PC-3 (cell line): ENCODE measurements around the gene AGPAT3. TPM values are rescaled to one million over a fixed set of nuclear protein-coding genes. Genes with fewer than 3 reads are reported as not detected.

Experiments used
- ATAC-seq: fragments of 200-7000 bp; cut with Tn5 transposase; 2 replicates; pipeline ENCODE4 v1.9.1; 2020; ENCODE audit warnings: mild to moderate bottlenecking, moderate library complexity
- BruUV-seq: library from RNA; stranded (reverse); fragments of 400-500 nt; replicated peaks from 2 replicates; lab custom pipeline; 2021; lab: Mats Ljungman, UMichigan
- CTCF ChIA-PET: fragments of 300-600 bp; sonication (Branson Sonifier 250); formaldehyde crosslinking; loops from one replicate; lab custom pipeline; 2022; ENCODE audit warnings: antibody characterized with exemption; lab: Charles Lee
- POLR2A ChIA-PET: fragments of 300-600 bp; sonication (Branson Sonifier 250); formaldehyde crosslinking; loops from one replicate; lab custom pipeline; 2022; ENCODE audit warnings: antibody characterized with exemption; ENCODE audit not compliant: unreplicated experiment; lab: Charles Lee
- DNase-seq: peaks from one replicate; pipeline ENCODE4 v3.0.0-alpha.2; 2015
- H2AFZ ChIP-seq: fragments of 300-600 bp; sonication (generic); 2 replicates; pipeline ENCODE4 v1.6.0; 2016; ENCODE audit warnings: antibody characterized with exemption, low read length
- H3F3A ChIP-seq: fragments of 300-600 bp; sonication (generic); one replicate; pipeline ENCODE4 v1.6.0; 2017; ENCODE audit warnings: antibody characterized with exemption, low read length, control low read depth, mild to moderate bottlenecking; ENCODE audit not compliant: unreplicated experiment
- H3K27ac ChIP-seq: fragments of 300-600 bp; sonication (generic); 2 replicates; pipeline ENCODE4 v1.5.1; 2016; ENCODE audit warnings: mild to moderate bottlenecking, low read length
- H3K27me3 ChIP-seq: fragments of 300-600 bp; sonication (generic); 2 replicates; pipeline ENCODE4 v1.6.1; 2016; ENCODE audit warnings: low read length, mixed read lengths
- H3K36me3 ChIP-seq: fragments of 300-600 bp; sonication (generic); 2 replicates; pipeline ENCODE4 v1.6.1; 2016; ENCODE audit warnings: low read depth, mixed run types, low read length, mixed read lengths
- H3K4me1 ChIP-seq: fragments of 300-600 bp; sonication (generic); 2 replicates; pipeline ENCODE4 v1.5.1; 2016; ENCODE audit warnings: low read length; ENCODE audit not compliant: insufficient read depth
- H3K4me2 ChIP-seq: fragments of 300-600 bp; sonication (generic); 2 replicates; pipeline ENCODE4 v1.6.0; 2016; ENCODE audit warnings: low read length
- H3K4me3 ChIP-seq: fragments of 300-600 bp; sonication (generic); 2 replicates; pipeline ENCODE4 v1.5.1; 2016; ENCODE audit warnings: mild to moderate bottlenecking, low read length, mixed read lengths
- H3K79me2 ChIP-seq: fragments of 300-600 bp; sonication (generic); 2 replicates; pipeline ENCODE4 v1.6.1; 2017; ENCODE audit warnings: low read length, mixed read lengths
- H3K9ac ChIP-seq: fragments of 300-600 bp; sonication (generic); 2 replicates; pipeline ENCODE4 v1.6.0; 2016; ENCODE audit warnings: mild to moderate bottlenecking, low read length
- H3K9me2 ChIP-seq: fragments of 300-600 bp; sonication (generic); replicated peaks from 2 replicates; pipeline ENCODE4 v1.6.1; 2016; ENCODE audit warnings: mixed run types, low read length, mixed read lengths
- H3K9me3 ChIP-seq: fragments of 300-600 bp; sonication (generic); 2 replicates; pipeline ENCODE4 v1.6.1; 2016; ENCODE audit warnings: low read length, mixed read lengths
- H4K20me1 ChIP-seq: fragments of 300-600 bp; sonication (generic); 2 replicates; pipeline ENCODE4 v1.6.1; 2016; ENCODE audit warnings: low read length, mixed read lengths
- EZH2 ChIP-seq: fragments of 300-600 bp; sonication (generic); IDR thresholded peaks from one replicate; pipeline ENCODE4 v1.6.1; 2017; ENCODE audit warnings: antibody characterized with exemption, mild to moderate bottlenecking, low read length; ENCODE audit not compliant: unreplicated experiment
- EZH2phosphoT487 ChIP-seq: fragments of 300-600 bp; sonication (generic); IDR thresholded peaks from 2 replicates; pipeline ENCODE4 v1.6.1; 2018; ENCODE audit warnings: mild to moderate bottlenecking, antibody characterized with exemption, low read length, borderline replicate concordance
- intact Hi-C: fragments of 100-400 bp; cut with micrococcal nuclease; formaldehyde crosslinking; loops from 2 replicates; pipeline ENCODE4 v1.9.0; 2023
- total RNA-seq: library from RNA; depleted of rRNA; stranded (reverse); fragments of >200 nt; gene quantifications from 2 replicates; pipeline ENCODE4 v1.2.3, GENCODE V29; 2014
- TF ChIP-seq, protein P1 (sequence below): fragments of 300-600 bp; sonication (generic); conservative IDR thresholded peaks from 2 replicates; pipeline ENCODE4 v1.5.1; 2017; ENCODE audit warnings: antibody characterized with exemption, low read depth, mild to moderate bottlenecking, low read length

AGPAT3 gene
- total RNA-seq, 1 experiment from 2014 or later: 76.1 TPM

DNA sequence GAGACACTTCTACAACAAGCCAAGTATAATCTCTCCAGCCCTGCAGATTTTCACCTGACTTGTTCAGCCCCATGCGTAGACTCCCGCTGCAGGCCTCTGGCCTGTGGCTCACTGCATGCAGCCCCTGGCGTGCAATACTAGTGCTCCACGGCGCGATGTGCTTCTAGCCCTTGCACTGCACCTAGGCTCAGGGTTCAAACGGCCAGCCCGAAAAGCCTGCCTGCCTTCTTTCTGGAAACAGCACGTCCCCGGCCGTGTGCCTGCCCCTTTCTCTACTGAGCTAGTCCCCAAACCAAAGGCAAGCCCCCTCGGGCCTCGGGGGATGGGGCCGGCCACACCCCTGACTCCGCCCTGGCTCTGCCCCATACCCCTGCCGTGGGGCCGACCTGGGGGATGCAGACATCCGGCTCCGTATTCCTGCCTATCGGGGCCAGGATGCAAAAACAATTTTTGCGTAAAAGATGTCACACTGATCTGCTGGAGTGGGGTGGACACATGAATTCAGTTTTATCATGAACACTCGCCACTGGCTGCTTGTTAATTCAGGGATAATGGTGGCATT, 120.7 kb downstream of the AGPAT3 start:
- Histone ChIP-seq H3K9ac (no peak overlapping the region), H3K4me3 (no peak overlapping the region), H2AFZ (no peak overlapping the region), H3K4me1 (peaks cover 9% of the 10 kb centered on the region), H3K27ac (no peak overlapping the region), H3K36me3 (no peaks in the 10 kb centered on the region), H3K27me3 (no peaks in the 10 kb centered on the region), H3K9me2 (no peaks in the 10 kb centered on the region), H4K20me1 (no peaks in the 10 kb centered on the region), H3K79me2 (no peaks in the 10 kb centered on the region), H3K4me2 (no peak overlapping the region), H3F3A (no peaks in the 10 kb centered on the region), H3K9me3 (no peaks in the 10 kb centered on the region)
- intact Hi-C loops: no loop called here
- POLR2A ChIA-PET: no interaction called here
- CTCF ChIA-PET: no interaction called here
- ATAC-seq (no peak), DNase-seq (no peak)
- BruUV-seq: no TSS peak
- TF ChIP-seq, protein P1, sequence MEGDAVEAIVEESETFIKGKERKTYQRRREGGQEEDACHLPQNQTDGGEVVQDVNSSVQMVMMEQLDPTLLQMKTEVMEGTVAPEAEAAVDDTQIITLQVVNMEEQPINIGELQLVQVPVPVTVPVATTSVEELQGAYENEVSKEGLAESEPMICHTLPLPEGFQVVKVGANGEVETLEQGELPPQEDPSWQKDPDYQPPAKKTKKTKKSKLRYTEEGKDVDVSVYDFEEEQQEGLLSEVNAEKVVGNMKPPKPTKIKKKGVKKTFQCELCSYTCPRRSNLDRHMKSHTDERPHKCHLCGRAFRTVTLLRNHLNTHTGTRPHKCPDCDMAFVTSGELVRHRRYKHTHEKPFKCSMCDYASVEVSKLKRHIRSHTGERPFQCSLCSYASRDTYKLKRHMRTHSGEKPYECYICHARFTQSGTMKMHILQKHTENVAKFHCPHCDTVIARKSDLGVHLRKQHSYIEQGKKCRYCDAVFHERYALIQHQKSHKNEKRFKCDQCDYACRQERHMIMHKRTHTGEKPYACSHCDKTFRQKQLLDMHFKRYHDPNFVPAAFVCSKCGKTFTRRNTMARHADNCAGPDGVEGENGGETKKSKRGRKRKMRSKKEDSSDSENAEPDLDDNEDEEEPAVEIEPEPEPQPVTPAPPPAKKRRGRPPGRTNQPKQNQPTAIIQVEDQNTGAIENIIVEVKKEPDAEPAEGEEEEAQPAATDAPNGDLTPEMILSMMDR: no peak
- TF ChIP-seq EZH2phosphoT487 (no peak), EZH2 (no peak)

DNA sequence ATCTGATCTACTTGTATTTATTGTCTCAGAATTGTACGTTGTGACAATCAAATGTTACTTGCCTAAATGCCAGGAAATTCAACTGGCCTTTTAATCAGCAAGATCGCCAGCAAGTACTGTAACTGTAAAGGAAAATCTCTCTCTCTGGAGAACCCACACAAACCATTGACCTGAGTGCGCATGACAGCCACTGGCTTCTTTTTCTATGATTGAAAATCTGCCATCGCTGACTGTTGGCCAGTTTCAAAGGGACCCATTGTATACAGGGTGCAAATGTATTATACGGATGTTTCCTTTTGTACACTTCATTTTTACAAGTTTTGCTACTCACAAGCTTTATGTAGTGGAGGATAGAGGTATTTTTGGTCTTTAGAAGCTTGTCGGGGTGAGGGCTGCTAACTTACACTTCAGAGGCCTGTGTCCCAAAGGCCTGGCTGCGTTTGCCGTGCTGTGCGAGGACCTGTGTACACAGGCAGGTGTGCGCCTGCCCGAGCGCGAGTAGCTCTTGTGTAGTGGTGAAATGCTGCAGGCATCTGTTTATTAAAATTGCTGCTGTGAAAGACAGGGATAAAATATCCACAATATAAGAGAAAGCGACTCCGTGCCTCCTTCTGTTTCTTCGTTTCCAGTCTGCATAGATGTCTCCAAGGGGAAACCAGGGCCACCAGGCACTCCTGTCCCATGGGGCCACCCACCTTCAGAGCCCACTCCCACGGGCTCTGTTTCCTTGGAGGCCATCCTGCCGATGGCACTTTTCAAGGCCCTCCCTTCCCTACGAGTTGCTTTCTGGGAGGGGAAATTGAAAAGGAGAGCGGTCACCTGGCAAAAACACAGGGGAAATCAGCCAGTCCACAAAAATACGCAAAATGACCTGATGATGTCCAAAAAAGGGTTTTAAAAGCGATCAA, 121.8 kb downstream of the AGPAT3 start:
- H3K4me1 ChIP-seq: no peaks in the 10 kb centered on the region
- no peak for DNase-seq
- TF ChIP-seq, protein P1: no peak
- TF ChIP-seq EZH2 (no peak), EZH2phosphoT487 (no peak)
- no peaks in the 10 kb centered on the region for H3K79me2 ChIP-seq
- no peak overlapping the region for H3K9ac ChIP-seq
- no peak overlapping the region for H3K27ac ChIP-seq
- H3F3A ChIP-seq: no peaks in the 10 kb centered on the region
- H3K9me2 ChIP-seq: no peaks in the 10 kb centered on the region
- H3K4me2 ChIP-seq: no peak overlapping the region
- no peaks in the 10 kb centered on the region for H3K9me3 ChIP-seq
- intact Hi-C loops: no loop called here
- H3K36me3 ChIP-seq: no peaks in the 10 kb centered on the region
- ChIA-PET CTCF (no interaction called here), POLR2A (no interaction called here)
- H3K4me3 ChIP-seq: no peak overlapping the region
- no peaks in the 10 kb centered on the region for H4K20me1 ChIP-seq
- ATAC-seq: no peak
- no TSS peak for BruUV-seq
- no peaks in the 10 kb centered on the region for H3K27me3 ChIP-seq
- no peak overlapping the region for H2AFZ ChIP-seq

DNA sequence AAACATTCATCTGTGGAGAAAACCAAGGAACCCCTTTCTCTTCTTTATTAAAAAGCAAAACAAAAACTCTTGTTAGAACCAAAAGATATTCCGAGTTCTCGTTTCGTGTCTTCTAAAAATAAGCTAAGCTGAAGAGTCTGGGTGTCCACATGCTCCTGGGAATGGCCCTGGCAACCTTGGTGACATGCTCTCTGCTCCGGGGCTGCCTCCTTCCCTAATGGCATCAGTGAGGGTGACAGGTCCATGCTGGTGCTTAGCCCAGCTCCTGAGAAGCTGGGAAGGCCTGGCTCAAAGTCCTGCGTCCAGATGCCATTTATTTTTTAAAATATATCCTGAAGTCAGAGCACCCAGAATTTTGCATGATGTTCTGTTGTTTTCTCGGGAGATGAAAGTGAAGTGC, 122.5 kb downstream of the AGPAT3 start:
- CTCF ChIA-PET: no interaction called here
- H3K36me3 ChIP-seq: no peaks in the 10 kb centered on the region
- ATAC-seq: no peak

More for the DNA sequence above, 122.5 kb downstream of the AGPAT3 start:
- Histone ChIP-seq H2AFZ (no peak overlapping the region), H3K27ac (no peak overlapping the region), H3F3A (no peaks in the 10 kb centered on the region), H3K4me3 (no peak overlapping the region), H3K9ac (no peak overlapping the region), H3K4me1 (no peaks in the 10 kb centered on the region), H3K4me2 (no peak overlapping the region), H3K27me3 (no peaks in the 10 kb centered on the region), H3K9me3 (no peaks in the 10 kb centered on the region), H3K79me2 (no peaks in the 10 kb centered on the region), H4K20me1 (no peaks in the 10 kb centered on the region), H3K9me2 (no peaks in the 10 kb centered on the region)
- intact Hi-C loops: no loop called here
- TF ChIP-seq EZH2phosphoT487 (no peak), EZH2 (no peak)
- TF ChIP-seq, protein P1: no peak
- no TSS peak for BruUV-seq
- POLR2A ChIA-PET: no interaction called here
- no peak for DNase-seq
